ENCODE measurements around the gene TCF25.
"Not testable (repeated sequence)": the region's sequence is repeated elsewhere in the genome, so short reads cannot be mapped to it uniquely, and the experiment has no call there.

The TCF25 gene

DNA sequence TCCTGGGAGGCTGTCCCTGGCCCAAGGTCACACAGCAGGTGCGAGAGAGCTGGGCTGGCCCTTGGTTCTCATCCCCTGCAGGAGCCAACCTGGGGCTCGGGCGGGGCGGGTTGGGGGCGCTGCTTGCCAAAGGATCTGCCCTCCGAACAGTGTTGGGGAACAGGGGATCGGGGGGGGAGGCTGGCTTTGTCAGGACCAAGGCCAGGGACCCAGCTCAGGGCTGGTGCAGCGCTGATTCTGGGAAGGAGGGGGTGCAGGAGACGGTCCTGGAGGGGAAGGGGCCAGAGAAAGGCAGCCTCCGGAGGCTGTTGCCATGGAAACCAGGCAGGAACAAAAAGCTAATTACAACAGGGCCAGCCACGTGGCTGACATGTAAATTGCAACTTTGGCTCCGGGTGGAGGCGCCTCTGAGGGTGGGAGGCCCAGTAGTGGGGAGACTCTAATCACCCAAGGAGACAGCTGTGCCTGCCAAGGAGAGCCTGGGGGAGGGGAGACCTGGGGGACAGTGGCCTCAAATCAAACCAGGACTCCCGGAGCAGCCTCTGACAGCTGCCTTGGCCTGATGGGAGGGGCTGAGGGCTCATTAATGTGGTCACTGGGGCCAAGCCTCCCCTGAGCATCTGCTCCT is 51.0 kb downstream of the TCF25 start:
- H3K4me3 ChIP-seq (ENCODE audit: low read depth, low read length), result peak overlapping the region; percentile 87
- TF ChIP-seq, protein P1, sequence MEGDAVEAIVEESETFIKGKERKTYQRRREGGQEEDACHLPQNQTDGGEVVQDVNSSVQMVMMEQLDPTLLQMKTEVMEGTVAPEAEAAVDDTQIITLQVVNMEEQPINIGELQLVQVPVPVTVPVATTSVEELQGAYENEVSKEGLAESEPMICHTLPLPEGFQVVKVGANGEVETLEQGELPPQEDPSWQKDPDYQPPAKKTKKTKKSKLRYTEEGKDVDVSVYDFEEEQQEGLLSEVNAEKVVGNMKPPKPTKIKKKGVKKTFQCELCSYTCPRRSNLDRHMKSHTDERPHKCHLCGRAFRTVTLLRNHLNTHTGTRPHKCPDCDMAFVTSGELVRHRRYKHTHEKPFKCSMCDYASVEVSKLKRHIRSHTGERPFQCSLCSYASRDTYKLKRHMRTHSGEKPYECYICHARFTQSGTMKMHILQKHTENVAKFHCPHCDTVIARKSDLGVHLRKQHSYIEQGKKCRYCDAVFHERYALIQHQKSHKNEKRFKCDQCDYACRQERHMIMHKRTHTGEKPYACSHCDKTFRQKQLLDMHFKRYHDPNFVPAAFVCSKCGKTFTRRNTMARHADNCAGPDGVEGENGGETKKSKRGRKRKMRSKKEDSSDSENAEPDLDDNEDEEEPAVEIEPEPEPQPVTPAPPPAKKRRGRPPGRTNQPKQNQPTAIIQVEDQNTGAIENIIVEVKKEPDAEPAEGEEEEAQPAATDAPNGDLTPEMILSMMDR (IDR thresholded peaks at IDR 0.05; ENCODE audit: low read depth, low read length, missing control alignments), result no peak
- in situ Hi-C loops (cut with HindIII; ENCODE audit: low sequenced_read_pairs), result no loop called here
- DNase-seq (ENCODE audit: low read depth), result no peak

GRCh38 chr16:89924925-89925307 is 51.5 kb downstream of the TCF25 start:
- TF ChIP-seq, protein P1 (IDR thresholded peaks at IDR 0.05; ENCODE audit: low read depth, low read length, missing control alignments), result no peak

GRCh38 chr16:89925596-89926079 is 52.2 kb downstream of the TCF25 start:
- H3K4me3 ChIP-seq (ENCODE audit: low read depth, low read length), result peak overlapping the region; percentile 87
- in situ Hi-C loops (cut with HindIII; ENCODE audit: low sequenced_read_pairs), result no loop called here
- DNase-seq (ENCODE audit: low read depth), result no peak
- TF ChIP-seq, protein P1 (IDR thresholded peaks at IDR 0.05; ENCODE audit: low read depth, low read length, missing control alignments), result peak; percentile 4

More at GRCh38 chr16:89924925-89925307, 51.5 kb downstream of the TCF25 start:
- in situ Hi-C loops (cut with HindIII; ENCODE audit: low sequenced_read_pairs), result no loop called here
- peak overlapping the region; percentile 87 for H3K4me3 ChIP-seq (ENCODE audit: low read depth, low read length)
- no peak for DNase-seq (ENCODE audit: low read depth)

DNA sequence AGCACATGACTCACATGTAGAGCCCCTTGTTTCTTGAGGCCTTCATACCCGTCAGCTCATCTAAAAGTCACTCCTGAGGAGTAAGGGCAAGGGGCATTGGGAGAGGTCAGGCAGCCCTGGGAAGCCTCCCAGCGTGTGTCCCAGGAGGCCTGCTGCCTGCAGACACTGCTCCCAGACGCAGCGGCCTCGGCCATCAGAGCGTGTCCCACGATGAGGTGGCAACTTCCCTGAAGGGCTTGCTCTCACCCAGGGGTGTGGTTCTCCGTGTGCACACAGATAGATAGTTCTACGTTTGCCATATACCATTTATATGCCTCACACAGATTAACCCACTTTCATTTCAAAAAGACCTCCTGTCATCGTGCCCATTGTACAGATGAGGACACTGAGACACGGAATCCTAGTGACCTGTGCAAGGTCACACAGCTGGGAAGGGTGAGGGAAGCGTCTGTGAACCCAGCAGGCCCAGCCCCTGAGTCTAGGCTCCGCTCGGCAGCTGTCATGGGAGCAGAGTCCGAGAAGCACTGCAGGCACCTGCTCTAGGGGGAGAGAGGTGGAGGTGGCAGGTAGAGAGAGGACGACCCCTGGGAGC is 58.0 kb downstream of the TCF25 start:
- in situ Hi-C loops (cut with HindIII; ENCODE audit: low sequenced_read_pairs), result no loop called here
- DNase-seq (ENCODE audit: low read depth), result no peak
- TF ChIP-seq, protein P1 (IDR thresholded peaks at IDR 0.05; ENCODE audit: low read depth, low read length, missing control alignments), result no peak
- H3K4me3 ChIP-seq (ENCODE audit: low read depth, low read length), result no peak overlapping the region

GRCh38 chr16:89931964-89932363 is 58.6 kb downstream of the TCF25 start:
- no peak for DNase-seq (ENCODE audit: low read depth)
- H3K4me3 ChIP-seq (ENCODE audit: low read depth, low read length), result no peak overlapping the region
- in situ Hi-C loops (cut with HindIII; ENCODE audit: low sequenced_read_pairs), result no loop called here
- TF ChIP-seq, protein P1 (IDR thresholded peaks at IDR 0.05; ENCODE audit: low read depth, low read length, missing control alignments), result no peak

GRCh38 chr16:89934019-89934418 is 60.6 kb downstream of the TCF25 start:
- DNase-seq (ENCODE audit: low read depth); in situ Hi-C loops (cut with HindIII; ENCODE audit: low sequenced_read_pairs); H3K4me3 ChIP-seq (ENCODE audit: low read depth, low read length): not testable (repeated sequence)

Data from astrocyte of the cerebellum (primary cell).